Measurements from ENCODE around the gene CR1L. TPM values are rescaled to one million over a fixed set of nuclear protein-coding genes. Genes with fewer than 3 reads are reported as not detected.
"Not testable (repeated sequence)": the region's sequence is repeated elsewhere in the genome, so short reads cannot be mapped to it uniquely, and the experiment has no call there.

The CR1L gene
- total RNA-seq, 1 experiment from 2014 or later, result not detected

DNA sequence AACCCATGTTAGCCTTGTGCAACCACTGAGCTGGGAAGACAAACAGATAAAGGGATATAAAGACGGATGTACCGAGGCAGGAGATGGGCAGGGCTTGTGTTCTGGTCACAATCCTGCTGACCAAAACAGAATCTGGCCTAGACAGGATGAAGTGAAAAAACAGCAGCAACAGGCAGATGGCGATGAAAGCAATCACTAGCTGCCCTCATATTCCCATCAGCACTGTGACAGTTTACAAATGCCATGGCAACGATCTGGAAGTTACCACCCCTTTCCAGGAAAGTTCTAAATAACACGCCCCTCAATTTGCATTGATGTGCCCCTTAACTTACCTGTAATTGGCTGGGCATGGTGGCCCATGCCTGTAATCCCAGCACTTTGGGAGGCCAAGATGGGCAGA is 66.4 kb downstream of the CR1L start:
- no TSS peak for BruUV-seq (replicated peaks)
- intact Hi-C loops (cut with micrococcal nuclease; ENCODE audit: unreplicated experiment), result no loop called here
- no peaks in the 10 kb centered on the region for H3K27me3 ChIP-seq (replicated peaks; ENCODE audit: insufficient read depth, low read depth, low read length, poor library complexity)
- no peak overlapping the region for H3K4me3 ChIP-seq (ENCODE audit: low read depth, low read length, poor library complexity, severe bottlenecking)
- CTCF ChIA-PET, result no interaction called here
- no peak overlapping the region for H3K27ac ChIP-seq (ENCODE audit: low read depth, low read length, poor library complexity, severe bottlenecking)
- TF ChIP-seq, protein P1, sequence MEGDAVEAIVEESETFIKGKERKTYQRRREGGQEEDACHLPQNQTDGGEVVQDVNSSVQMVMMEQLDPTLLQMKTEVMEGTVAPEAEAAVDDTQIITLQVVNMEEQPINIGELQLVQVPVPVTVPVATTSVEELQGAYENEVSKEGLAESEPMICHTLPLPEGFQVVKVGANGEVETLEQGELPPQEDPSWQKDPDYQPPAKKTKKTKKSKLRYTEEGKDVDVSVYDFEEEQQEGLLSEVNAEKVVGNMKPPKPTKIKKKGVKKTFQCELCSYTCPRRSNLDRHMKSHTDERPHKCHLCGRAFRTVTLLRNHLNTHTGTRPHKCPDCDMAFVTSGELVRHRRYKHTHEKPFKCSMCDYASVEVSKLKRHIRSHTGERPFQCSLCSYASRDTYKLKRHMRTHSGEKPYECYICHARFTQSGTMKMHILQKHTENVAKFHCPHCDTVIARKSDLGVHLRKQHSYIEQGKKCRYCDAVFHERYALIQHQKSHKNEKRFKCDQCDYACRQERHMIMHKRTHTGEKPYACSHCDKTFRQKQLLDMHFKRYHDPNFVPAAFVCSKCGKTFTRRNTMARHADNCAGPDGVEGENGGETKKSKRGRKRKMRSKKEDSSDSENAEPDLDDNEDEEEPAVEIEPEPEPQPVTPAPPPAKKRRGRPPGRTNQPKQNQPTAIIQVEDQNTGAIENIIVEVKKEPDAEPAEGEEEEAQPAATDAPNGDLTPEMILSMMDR (conservative IDR thresholded peaks at IDR 0.05; ENCODE audit: low read depth, low read length), result 0 out of 2 replicates have a peak, but pooled peaks have one; percentile 14
- TF ChIP-seq EZH2 (IDR thresholded peaks at IDR 0.05; ENCODE audit: borderline replicate concordance, low read depth, low read length, poor library complexity, severe bottlenecking), result no peak
- DNase-seq (ENCODE audit: low spot score), result peak; percentile 1
- no peaks in the 10 kb centered on the region for H3K36me3 ChIP-seq (ENCODE audit: insufficient read depth, low read length, poor library complexity, severe bottlenecking)
- no peaks in the 10 kb centered on the region for H3K9me3 ChIP-seq (ENCODE audit: low read depth, low read length, poor library complexity, severe bottlenecking)
- POLR2A ChIA-PET (ENCODE audit: low non-redundant PET), result no interaction called here
- no peaks in the 10 kb centered on the region for H3K4me1 ChIP-seq (ENCODE audit: insufficient read depth, low read length, poor library complexity, severe bottlenecking)

DNA sequence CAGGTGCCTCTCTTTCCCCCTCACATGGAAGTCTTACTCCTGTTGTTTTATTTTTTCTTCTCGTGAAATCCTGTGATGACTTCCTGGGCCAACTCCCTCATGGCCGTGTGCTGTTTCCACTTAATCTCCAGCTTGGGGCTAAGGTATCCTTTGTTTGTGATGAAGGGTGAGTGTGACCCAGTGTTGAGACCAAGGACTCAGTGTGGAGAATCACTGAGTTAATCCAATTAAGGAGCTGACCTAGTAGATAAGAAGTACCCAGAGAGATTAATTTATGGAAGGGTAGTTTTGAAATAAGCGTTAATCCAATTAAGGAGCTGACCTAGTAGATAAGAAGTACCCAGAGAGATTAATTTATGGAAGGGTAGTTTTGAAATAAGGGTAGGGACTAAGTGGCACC is 67.8 kb downstream of the CR1L start:
- H3K4me1 ChIP-seq (ENCODE audit: insufficient read depth, low read length, poor library complexity, severe bottlenecking); H3K27me3 ChIP-seq (replicated peaks; ENCODE audit: insufficient read depth, low read depth, low read length, poor library complexity); H3K4me3 ChIP-seq (ENCODE audit: low read depth, low read length, poor library complexity, severe bottlenecking); DNase-seq (ENCODE audit: low spot score); BruUV-seq (replicated peaks); CTCF ChIA-PET; POLR2A ChIA-PET (ENCODE audit: low non-redundant PET); H3K27ac ChIP-seq (ENCODE audit: low read depth, low read length, poor library complexity, severe bottlenecking); H3K9me3 ChIP-seq (ENCODE audit: low read depth, low read length, poor library complexity, severe bottlenecking); H3K36me3 ChIP-seq (ENCODE audit: insufficient read depth, low read length, poor library complexity, severe bottlenecking); intact Hi-C loops (cut with micrococcal nuclease; ENCODE audit: unreplicated experiment): not testable (repeated sequence)

DNA sequence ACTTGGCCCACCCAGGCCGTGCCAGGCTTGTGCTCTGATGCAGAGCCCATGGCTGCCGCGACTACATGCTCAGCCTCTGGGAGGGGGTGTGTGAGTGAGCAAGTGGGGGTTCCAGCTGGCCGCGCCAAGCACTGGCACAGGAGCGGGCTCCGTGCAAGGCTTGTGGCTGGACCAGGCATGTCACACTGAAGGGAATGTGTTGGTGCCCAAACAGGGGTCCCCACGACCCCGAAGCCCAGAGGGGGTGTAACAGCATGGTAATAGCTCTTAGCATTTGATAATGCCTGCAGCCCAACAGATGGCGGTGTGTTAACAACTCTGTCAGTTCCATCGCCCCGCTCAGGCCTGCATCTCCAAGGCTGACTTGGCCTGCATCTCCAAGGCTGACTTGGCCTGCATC is 68.6 kb downstream of the CR1L start:
- no peaks in the 10 kb centered on the region for H3K27me3 ChIP-seq (replicated peaks; ENCODE audit: insufficient read depth, low read depth, low read length, poor library complexity)
- no peaks in the 10 kb centered on the region for H3K4me1 ChIP-seq (ENCODE audit: insufficient read depth, low read length, poor library complexity, severe bottlenecking)
- no peaks in the 10 kb centered on the region for H3K36me3 ChIP-seq (ENCODE audit: insufficient read depth, low read length, poor library complexity, severe bottlenecking)
- ChIA-PET CTCF (no interaction called here), POLR2A (ENCODE audit: low non-redundant PET) (no interaction called here)
- H3K27ac ChIP-seq (ENCODE audit: low read depth, low read length, poor library complexity, severe bottlenecking), result no peak overlapping the region
- DNase-seq (ENCODE audit: low spot score), result no peak
- no TSS peak for BruUV-seq (replicated peaks)
- TF ChIP-seq EZH2 (IDR thresholded peaks at IDR 0.05; ENCODE audit: borderline replicate concordance, low read depth, low read length, poor library complexity, severe bottlenecking), result no peak
- TF ChIP-seq, protein P1 (conservative IDR thresholded peaks at IDR 0.05; ENCODE audit: low read depth, low read length), result no peak
- intact Hi-C loops (cut with micrococcal nuclease; ENCODE audit: unreplicated experiment), result no loop called here
- H3K9me3 ChIP-seq (ENCODE audit: low read depth, low read length, poor library complexity, severe bottlenecking), result no peaks in the 10 kb centered on the region
- H3K4me3 ChIP-seq (ENCODE audit: low read depth, low read length, poor library complexity, severe bottlenecking), result no peak overlapping the region

DNA sequence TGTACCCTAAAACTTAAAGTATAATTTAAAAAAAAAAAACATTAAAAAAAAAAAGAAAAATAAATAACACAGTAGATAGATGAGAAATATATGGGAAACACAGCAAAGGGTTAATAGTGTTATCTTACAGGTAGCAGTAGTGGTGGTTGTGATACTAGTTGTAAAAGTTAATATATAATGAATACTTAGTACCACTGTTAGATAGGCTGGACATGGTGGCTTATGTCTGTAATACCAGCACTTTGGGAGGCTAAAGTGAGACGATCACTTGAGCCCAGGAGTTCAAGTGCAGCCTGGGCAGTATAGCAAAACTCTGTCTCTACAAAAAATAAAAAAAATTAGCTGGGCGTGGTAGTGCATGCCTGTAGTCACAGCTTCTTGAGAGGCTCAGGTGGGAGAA is 74.3 kb downstream of the CR1L start:
- CTCF ChIA-PET, result no interaction called here
- Histone ChIP-seq H3K27me3 (replicated peaks; ENCODE audit: insufficient read depth, low read depth, low read length, poor library complexity) (no peaks in the 10 kb centered on the region), H3K27ac (ENCODE audit: low read depth, low read length, poor library complexity, severe bottlenecking) (no peak overlapping the region), H3K9me3 (ENCODE audit: low read depth, low read length, poor library complexity, severe bottlenecking) (no peaks in the 10 kb centered on the region), H3K4me1 (ENCODE audit: insufficient read depth, low read length, poor library complexity, severe bottlenecking) (no peaks in the 10 kb centered on the region), H3K36me3 (ENCODE audit: insufficient read depth, low read length, poor library complexity, severe bottlenecking) (no peaks in the 10 kb centered on the region), H3K4me3 (ENCODE audit: low read depth, low read length, poor library complexity, severe bottlenecking) (no peak overlapping the region)
- POLR2A ChIA-PET (ENCODE audit: low non-redundant PET), result no interaction called here
- intact Hi-C loops (cut with micrococcal nuclease; ENCODE audit: unreplicated experiment), result no loop called here
- TF ChIP-seq, protein P1 (conservative IDR thresholded peaks at IDR 0.05; ENCODE audit: low read depth, low read length), result no peak
- TF ChIP-seq EZH2 (IDR thresholded peaks at IDR 0.05; ENCODE audit: borderline replicate concordance, low read depth, low read length, poor library complexity, severe bottlenecking), result no peak
- no peak for DNase-seq (ENCODE audit: low spot score)
- BruUV-seq (replicated peaks), result no TSS peak

DNA sequence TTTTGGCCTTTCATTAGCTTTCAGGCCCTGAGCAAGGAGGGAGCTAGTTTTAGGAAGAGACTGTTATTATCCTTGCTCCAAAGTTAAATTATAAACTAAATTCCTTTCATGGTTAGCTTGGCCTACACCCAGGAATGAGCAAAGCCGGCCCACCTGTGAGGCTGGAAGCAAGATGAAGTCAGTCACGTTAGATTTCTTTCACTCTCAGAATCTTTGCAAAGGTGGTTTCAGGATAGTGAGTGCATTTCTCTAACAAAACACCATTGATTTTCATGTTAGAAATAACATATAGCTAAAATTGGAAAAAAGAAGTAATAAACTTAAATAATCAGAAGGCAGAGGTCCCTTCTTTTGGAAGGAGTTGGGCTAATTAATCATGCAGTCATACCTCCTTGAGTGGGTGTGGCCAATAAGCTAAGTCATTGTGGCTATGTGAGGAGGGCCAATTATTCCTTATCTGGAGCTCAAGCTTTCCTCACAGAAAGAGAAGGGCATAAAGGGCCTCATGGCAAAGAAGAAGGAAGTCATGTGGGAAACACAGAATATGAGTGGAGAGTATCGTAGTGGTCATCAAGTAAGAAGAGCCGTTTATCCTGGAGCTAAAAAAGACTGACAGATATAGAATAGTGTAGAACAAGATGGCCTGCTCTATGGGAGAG is 83.4 kb downstream of the CR1L start:
- H3K9me3 ChIP-seq (ENCODE audit: low read depth, low read length, poor library complexity, severe bottlenecking); CTCF ChIA-PET; intact Hi-C loops (cut with micrococcal nuclease; ENCODE audit: unreplicated experiment); POLR2A ChIA-PET (ENCODE audit: low non-redundant PET); H3K4me3 ChIP-seq (ENCODE audit: low read depth, low read length, poor library complexity, severe bottlenecking); H3K27ac ChIP-seq (ENCODE audit: low read depth, low read length, poor library complexity, severe bottlenecking); H3K4me1 ChIP-seq (ENCODE audit: insufficient read depth, low read length, poor library complexity, severe bottlenecking); BruUV-seq (replicated peaks); H3K27me3 ChIP-seq (replicated peaks; ENCODE audit: insufficient read depth, low read depth, low read length, poor library complexity); DNase-seq (ENCODE audit: low spot score); H3K36me3 ChIP-seq (ENCODE audit: insufficient read depth, low read length, poor library complexity, severe bottlenecking): not testable (repeated sequence)

All from A673 (cell line).